Measurements from ENCODE around the gene EIF2D.

- TF ChIP-seq SP1 (IDR thresholded peaks at IDR 0.05; ENCODE audit: low read depth, low read length) (no peak), SIRT6 (IDR thresholded peaks at IDR 0.05; ENCODE audit: low read length) (no peak), CREB1 (IDR thresholded peaks at IDR 0.05) (0 out of 2 replicates have a peak, but pooled peaks have one; percentile 13)
These were observed 46.2 kb upstream of the EIF2D start for GRCh38 chr1:206658264-206658980.

Measured in H1 (cell line).